GM12872 (cell line): ENCODE results near the gene TPRG1.

Experiments used
- TF ChIP-seq, protein P1 (sequence below): IDR thresholded peaks from 3 replicates; pipeline ENCODE4 v1.5.1; 2011; ENCODE audit warnings: low read depth, mild to moderate bottlenecking, low read length, moderate library complexity; ENCODE audit not compliant: insufficient read depth

TPRG1 gene

DNA sequence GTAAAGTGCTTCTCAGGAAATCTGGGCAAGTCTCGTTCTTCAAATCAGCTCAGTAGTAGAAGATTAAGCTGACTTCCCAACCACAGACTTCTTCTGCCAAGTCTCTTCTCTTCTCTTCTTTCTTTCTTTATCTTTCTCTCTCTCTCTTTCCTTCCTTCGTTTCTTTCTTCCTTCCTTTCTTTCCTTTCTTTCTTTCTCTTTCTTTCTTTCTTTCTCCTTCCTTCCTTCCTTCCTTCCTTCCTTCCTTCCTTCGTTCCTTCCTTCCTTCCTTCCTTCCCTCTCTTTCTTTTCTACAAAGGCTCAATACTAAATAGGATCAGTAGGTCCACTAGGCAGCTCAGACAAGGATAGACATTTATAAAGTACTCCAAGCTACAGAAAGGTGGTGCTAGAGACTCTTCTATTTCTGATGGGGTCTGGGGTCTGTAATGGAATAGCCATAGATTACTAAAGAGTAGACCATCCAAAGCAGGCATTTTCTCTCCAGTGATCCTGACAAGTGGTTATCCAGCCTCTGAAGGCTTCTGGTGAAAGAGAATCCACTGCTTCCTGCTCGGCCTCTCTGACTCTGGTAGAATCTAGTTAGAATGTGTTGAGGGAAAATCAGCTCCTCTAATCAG lies 100.8 kb downstream of the TPRG1 start:
- TF ChIP-seq, protein P1, sequence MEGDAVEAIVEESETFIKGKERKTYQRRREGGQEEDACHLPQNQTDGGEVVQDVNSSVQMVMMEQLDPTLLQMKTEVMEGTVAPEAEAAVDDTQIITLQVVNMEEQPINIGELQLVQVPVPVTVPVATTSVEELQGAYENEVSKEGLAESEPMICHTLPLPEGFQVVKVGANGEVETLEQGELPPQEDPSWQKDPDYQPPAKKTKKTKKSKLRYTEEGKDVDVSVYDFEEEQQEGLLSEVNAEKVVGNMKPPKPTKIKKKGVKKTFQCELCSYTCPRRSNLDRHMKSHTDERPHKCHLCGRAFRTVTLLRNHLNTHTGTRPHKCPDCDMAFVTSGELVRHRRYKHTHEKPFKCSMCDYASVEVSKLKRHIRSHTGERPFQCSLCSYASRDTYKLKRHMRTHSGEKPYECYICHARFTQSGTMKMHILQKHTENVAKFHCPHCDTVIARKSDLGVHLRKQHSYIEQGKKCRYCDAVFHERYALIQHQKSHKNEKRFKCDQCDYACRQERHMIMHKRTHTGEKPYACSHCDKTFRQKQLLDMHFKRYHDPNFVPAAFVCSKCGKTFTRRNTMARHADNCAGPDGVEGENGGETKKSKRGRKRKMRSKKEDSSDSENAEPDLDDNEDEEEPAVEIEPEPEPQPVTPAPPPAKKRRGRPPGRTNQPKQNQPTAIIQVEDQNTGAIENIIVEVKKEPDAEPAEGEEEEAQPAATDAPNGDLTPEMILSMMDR, result peak; percentile 52; the same call in 1 of the 3 replicates

DNA sequence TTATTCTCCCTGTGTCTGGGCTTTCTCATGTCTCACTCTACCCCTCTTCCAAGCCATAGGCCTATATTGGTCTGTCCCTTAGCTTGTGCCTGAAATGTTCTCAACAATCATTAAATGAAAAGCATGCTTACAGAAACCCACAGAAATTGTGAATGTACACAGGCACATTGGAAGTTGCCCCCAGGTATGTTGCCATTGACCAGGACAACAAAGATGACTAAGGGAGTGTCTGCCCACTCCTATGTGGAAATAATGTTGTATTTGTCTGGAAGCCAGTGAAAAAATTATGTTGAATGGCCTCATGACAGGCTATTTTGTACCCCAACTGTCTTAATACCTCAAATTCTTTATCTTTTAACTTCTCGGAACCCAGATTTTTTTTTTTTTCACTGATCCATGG lies 102.0 kb downstream of the TPRG1 start:
- TF ChIP-seq, protein P1, result no peak

DNA sequence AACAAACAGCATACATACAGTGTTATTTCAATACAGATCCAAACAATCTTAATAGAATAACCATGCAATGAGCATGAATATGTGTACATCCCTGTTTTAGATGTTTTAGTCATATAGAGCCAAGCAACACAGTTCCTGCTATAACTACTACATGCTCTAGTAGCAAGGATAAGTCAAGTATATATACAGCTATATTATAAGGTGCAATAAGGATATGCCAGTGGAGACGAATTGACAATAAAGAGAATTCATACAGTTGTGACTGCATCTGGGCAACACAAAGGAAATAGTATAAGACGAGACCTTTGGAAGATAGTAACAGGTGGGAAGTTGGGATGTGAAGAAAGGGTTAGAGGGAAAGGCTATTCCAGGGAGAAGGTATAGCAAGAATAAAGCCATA lies 103.4 kb downstream of the TPRG1 start:
- TF ChIP-seq, protein P1, result no peak

DNA sequence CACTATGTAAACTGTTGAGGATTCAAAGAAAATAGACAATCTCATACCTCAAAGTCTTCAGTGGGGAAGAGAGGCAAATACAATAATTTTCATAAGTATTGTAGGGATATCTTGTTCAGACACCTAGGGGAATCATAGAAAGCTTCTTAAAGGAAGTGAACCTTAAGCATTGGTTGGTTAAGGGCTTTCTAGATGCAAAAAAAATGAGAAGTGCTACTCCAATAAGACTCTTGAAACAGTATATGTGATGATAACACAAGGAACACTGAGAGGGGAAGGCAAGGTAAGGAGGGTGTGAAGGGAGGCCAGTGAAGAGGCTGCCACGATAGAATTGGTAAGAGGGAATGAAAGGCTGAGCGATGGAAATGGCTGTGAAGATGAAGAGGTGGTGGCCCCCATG lies 104.1 kb downstream of the TPRG1 start:
- TF ChIP-seq, protein P1, result no peak

DNA sequence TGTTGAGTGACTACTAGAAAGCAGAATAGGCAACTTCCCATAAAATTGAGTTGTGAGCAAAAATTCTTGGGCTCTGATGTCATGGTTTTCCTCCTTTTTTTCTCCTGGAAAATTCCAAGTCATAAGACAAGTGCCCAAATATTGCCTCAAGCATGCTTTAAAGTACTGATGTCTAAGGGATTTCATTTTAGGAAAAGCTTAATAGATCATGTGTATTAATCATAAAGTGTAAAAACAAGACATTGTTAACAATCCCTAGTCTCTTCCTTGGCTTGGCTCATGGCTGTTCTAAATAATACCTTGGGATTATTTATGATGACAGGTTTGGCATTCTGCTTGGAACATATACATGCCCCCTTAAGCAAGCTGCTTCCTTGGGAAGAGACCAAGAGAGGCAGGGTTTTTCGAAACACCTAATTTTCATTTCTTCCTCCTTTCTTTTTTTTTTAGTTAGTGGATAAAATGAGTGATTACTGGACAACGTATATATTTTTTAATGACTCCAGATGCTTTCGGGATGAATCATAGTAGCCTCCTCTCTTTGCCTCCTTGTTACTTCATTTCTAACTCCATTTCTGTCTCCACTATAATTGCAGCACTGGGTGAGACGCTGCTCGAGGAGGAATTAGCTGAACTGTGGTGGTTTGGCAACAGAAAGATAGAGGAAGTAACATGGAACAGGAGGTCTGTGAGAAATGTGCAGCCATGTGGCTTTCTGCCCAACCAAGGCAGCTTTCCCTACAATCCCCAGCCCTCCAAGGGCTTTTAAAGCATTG lies 104.9 kb downstream of the TPRG1 start:
- TF ChIP-seq, protein P1, result no peak

DNA sequence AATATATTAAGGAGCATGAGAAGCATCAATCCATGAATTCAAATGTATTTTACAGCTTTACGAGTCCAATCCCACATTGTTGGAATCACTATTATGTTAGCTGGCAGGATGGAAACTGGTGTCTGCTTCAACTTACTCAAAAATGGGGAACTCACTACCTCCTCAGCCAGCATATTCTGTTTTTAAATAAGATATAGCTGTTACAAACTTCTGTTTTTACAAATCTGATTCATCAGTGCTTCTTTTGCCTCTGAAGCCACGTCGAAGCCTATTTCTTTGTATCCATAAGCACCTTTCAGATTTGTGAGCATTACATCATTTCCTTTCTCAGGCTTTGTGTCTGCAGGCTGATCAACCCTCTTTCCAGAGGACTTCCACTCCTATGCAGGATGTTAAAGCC lies 105.9 kb downstream of the TPRG1 start:
- TF ChIP-seq, protein P1, result no peak

DNA sequence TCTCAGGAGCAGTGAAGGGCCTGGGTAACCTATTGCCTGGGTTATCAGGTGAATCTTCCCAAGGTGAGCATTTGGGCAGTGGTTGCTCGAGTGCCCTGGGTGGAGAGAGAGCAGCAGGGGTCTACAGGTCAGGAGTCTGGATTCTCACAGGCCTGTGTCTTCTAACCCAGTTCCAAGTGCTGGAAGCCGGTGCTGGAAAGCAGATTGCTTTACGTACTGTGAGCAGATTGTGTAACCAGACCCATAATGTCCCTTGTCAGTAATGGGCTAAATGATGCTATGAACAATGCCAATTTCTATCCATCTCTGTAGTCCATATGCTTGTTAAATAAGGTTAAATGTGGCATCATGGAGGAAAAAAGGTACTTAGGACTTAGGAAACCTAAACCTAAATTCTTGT lies 106.5 kb downstream of the TPRG1 start:
- TF ChIP-seq, protein P1, result no peak
